H1 (cell line): ENCODE results near the gene MXD3.

ENCODE experiments used
- CEBPB ChIP-seq: IDR thresholded peaks from 2 replicates; pipeline ENCODE4 v1.6.1; 2012; ENCODE audit warnings: low read depth, low read length
- CREB1 ChIP-seq: IDR thresholded peaks from 2 replicates; pipeline ENCODE4 v1.6.1; 2012; ENCODE audit warnings: inconsistent platforms
- GABPA ChIP-seq: IDR thresholded peaks from 2 replicates; pipeline ENCODE4 v1.6.1; 2011; ENCODE audit warnings: mild to moderate bottlenecking, low read length, moderate library complexity, borderline replicate concordance; ENCODE audit not compliant: insufficient read depth
- RAD21 ChIP-seq, 2 experiments: IDR thresholded peaks in 1 of 2; conservative IDR thresholded peaks in 1 of 2; 2 replicates each; pipeline ENCODE4 v1.6.1; 2011; ENCODE audit warnings: low read depth in 2 of 2, low read length in 2 of 2, improper control_type of control experiment in 1 of 2, inconsistent platforms in 1 of 2, mild to moderate bottlenecking in 1 of 2, moderate library complexity in 1 of 2
- RNF2 ChIP-seq: fragments of 200-900, 300-1000 bp; sonication (generic); IDR thresholded peaks from 2 replicates; pipeline ENCODE4 v1.7.1; 2016; ENCODE audit warnings: borderline replicate concordance, low read depth, mild to moderate bottlenecking, antibody characterized with exemption, low read length; ENCODE audit not compliant: poor library complexity, severe bottlenecking; ENCODE audit errors: missing control alignments
- YY1 ChIP-seq: IDR thresholded peaks from 2 replicates; pipeline ENCODE4 v1.6.1; 2011; ENCODE audit warnings: low read depth, mild to moderate bottlenecking, low read length
- TF ChIP-seq, protein P1 (sequence below): IDR thresholded peaks from 2 replicates; pipeline ENCODE4 v1.6.1; 2012; ENCODE audit warnings: low read length, inconsistent platforms
- TF ChIP-seq, protein P2 (sequence below), 3 experiments: IDR thresholded peaks; 1 replicate in 2 of 3; 2 replicates in 1 of 3; pipeline versions ENCODE4 v1.5.1 to v1.6.1; 2011; ENCODE audit warnings: low read length in 3 of 3, mild to moderate bottlenecking in 3 of 3, inconsistent platforms in 2 of 3, low read depth in 1 of 3, moderate library complexity in 1 of 3; ENCODE audit not compliant: insufficient read depth in 1 of 3; ENCODE audit errors: control extremely low read depth in 1 of 3
- TF ChIP-seq, protein P3 (sequence below): IDR thresholded peaks from 2 replicates; pipeline ENCODE4 v1.6.1; 2012; ENCODE audit warnings: inconsistent platforms

DNA sequence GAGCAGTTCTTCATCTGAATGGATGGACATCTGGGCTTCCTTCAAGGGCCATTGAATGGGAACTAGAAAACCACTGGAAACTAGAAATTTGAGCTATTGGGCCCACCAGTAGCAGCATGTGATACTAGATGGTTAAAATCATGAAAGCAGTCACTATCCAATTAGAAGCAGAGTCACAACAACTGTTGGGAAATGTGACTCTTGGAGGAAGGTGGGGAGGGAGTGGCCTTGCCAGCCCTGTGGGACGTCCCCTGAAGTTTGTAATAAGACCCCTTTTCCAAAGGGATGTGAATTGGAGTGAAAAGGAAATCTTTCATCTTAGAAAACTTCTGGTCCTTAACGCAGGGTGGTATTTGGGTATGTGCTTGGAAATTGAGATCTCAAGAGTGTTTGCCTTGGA is 13.8 kb downstream of the MXD3 start:
- no peak for TF ChIP-seq RNF2
- TF ChIP-seq, protein P1, sequence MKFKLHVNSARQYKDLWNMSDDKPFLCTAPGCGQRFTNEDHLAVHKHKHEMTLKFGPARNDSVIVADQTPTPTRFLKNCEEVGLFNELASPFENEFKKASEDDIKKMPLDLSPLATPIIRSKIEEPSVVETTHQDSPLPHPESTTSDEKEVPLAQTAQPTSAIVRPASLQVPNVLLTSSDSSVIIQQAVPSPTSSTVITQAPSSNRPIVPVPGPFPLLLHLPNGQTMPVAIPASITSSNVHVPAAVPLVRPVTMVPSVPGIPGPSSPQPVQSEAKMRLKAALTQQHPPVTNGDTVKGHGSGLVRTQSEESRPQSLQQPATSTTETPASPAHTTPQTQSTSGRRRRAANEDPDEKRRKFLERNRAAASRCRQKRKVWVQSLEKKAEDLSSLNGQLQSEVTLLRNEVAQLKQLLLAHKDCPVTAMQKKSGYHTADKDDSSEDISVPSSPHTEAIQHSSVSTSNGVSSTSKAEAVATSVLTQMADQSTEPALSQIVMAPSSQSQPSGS, result no peak
- TF ChIP-seq, protein P2, sequence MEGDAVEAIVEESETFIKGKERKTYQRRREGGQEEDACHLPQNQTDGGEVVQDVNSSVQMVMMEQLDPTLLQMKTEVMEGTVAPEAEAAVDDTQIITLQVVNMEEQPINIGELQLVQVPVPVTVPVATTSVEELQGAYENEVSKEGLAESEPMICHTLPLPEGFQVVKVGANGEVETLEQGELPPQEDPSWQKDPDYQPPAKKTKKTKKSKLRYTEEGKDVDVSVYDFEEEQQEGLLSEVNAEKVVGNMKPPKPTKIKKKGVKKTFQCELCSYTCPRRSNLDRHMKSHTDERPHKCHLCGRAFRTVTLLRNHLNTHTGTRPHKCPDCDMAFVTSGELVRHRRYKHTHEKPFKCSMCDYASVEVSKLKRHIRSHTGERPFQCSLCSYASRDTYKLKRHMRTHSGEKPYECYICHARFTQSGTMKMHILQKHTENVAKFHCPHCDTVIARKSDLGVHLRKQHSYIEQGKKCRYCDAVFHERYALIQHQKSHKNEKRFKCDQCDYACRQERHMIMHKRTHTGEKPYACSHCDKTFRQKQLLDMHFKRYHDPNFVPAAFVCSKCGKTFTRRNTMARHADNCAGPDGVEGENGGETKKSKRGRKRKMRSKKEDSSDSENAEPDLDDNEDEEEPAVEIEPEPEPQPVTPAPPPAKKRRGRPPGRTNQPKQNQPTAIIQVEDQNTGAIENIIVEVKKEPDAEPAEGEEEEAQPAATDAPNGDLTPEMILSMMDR (IDR thresholded peaks at IDR 0.05; ENCODE audit: control extremely low read depth in 1 of 3, insufficient read depth in 1 of 3, low read depth in 1 of 3, low read length in 3 of 3), result no peak
- no peak for TF ChIP-seq CREB1
- TF ChIP-seq CEBPB, result no peak
- TF ChIP-seq GABPA, result no peak
- TF ChIP-seq YY1, result no peak
- no peak for TF ChIP-seq RAD21 (IDR thresholded peaks at IDR 0.05 in 1 of 2, conservative IDR thresholded peaks at IDR 0.05 in 1 of 2; ENCODE audit: low read depth in 2 of 2, low read length in 2 of 2)
- TF ChIP-seq, protein P3, sequence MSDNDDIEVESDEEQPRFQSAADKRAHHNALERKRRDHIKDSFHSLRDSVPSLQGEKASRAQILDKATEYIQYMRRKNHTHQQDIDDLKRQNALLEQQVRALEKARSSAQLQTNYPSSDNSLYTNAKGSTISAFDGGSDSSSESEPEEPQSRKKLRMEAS, result no peak
